ENCODE data around the gene GNB1. TPM values are rescaled to one million over a fixed set of nuclear protein-coding genes. Genes with fewer than 3 reads are reported as not detected.

The GNB1 gene
- total RNA-seq, 4 donors from 2014 or later: 154 to 200 (median 174) TPM

GRCh38 chr1:1874901-1875300, 16.0 kb downstream of the GNB1 start:
- H3K9me3 ChIP-seq: no peaks in the 10 kb centered on the region
- WGBS, 2 donors: 93 to 97% methylated on average over 7 of the region's 7 CpGs
- H3K36me3 ChIP-seq: no peaks in the 10 kb centered on the region
- DNase-seq: no peak
- no peak overlapping the region for H3K4me3 ChIP-seq (replicated peaks in 1 of 3)
- no peak for TF ChIP-seq CTCF (IDR thresholded peaks at IDR 0.05)
- no peak for TF ChIP-seq POLR2A (IDR thresholded peaks at IDR 0.05)
- intact Hi-C loops (cut with DNase I): no loop called here
- H3K27me3 ChIP-seq: no peaks in the 10 kb centered on the region
- H3K27ac ChIP-seq: no peak overlapping the region
- peaks cover 51 to 56% of the 10 kb centered on the region in 2 donors for H3K4me1 ChIP-seq

GRCh38 chr1:1873186-1873585, 17.7 kb downstream of the GNB1 start:
- WGBS, 2 donors: 55 to 60% methylated on average over 2 of the region's 2 CpGs
- Histone ChIP-seq H3K36me3 (no peaks in the 10 kb centered on the region), H3K9me3 (no peaks in the 10 kb centered on the region), H3K4me3 (replicated peaks in 1 of 3) (no peak overlapping the region), H3K27ac (peak overlapping the region in 1 of 3 donors; percentile 30), H3K4me1 (peaks cover 51 to 56% of the 10 kb centered on the region in 2 donors), H3K27me3 (no peaks in the 10 kb centered on the region)
- DNase-seq: peak; percentile 84 to 89
- intact Hi-C loops (cut with DNase I): no loop called here
- TF ChIP-seq POLR2A (IDR thresholded peaks at IDR 0.05): no peak
- TF ChIP-seq CTCF (IDR thresholded peaks at IDR 0.05): no peak

GRCh38 chr1:1872329-1872994, 18.4 kb downstream of the GNB1 start:
- TF ChIP-seq CTCF (IDR thresholded peaks at IDR 0.05): no peak
- TF ChIP-seq POLR2A (IDR thresholded peaks at IDR 0.05): no peak
- Histone ChIP-seq H3K36me3 (no peaks in the 10 kb centered on the region), H3K27me3 (no peaks in the 10 kb centered on the region), H3K4me3 (replicated peaks in 1 of 3) (no peak overlapping the region), H3K27ac (peak overlapping the region in 1 of 3 donors; percentile 30), H3K4me1 (peaks cover 44 to 50% of the 10 kb centered on the region in 2 donors), H3K9me3 (no peaks in the 10 kb centered on the region)
- no peak for DNase-seq
- intact Hi-C loops (cut with DNase I): no loop called here
- WGBS, 2 donors: 81 to 85% methylated on average over 11 of the region's 11 CpGs

GRCh38 chr1:1869469-1869868, 21.4 kb downstream of the GNB1 start:
- no peak overlapping the region for H3K27ac ChIP-seq
- intact Hi-C loops (cut with DNase I): no loop called here
- no peak for DNase-seq
- TF ChIP-seq POLR2A (IDR thresholded peaks at IDR 0.05) (no peak), CTCF (IDR thresholded peaks at IDR 0.05) (no peak)
- no peaks in the 10 kb centered on the region for H3K27me3 ChIP-seq
- WGBS, 2 donors: 73 to 79% methylated on average over 4 of the region's 4 CpGs
- H3K36me3 ChIP-seq: no peaks in the 10 kb centered on the region
- no peak overlapping the region for H3K4me3 ChIP-seq (replicated peaks in 1 of 3)
- H3K9me3 ChIP-seq: no peaks in the 10 kb centered on the region
- peaks cover 32 to 37% of the 10 kb centered on the region in 2 donors for H3K4me1 ChIP-seq

GRCh38 chr1:1867164-1867563, 23.7 kb downstream of the GNB1 start:
- no peak for TF ChIP-seq POLR2A (IDR thresholded peaks at IDR 0.05)
- TF ChIP-seq CTCF (IDR thresholded peaks at IDR 0.05): no peak
- intact Hi-C loops (cut with DNase I): no loop called here
- H3K36me3 ChIP-seq: no peaks in the 10 kb centered on the region
- H3K27ac ChIP-seq: no peak overlapping the region
- no peaks in the 10 kb centered on the region for H3K9me3 ChIP-seq
- DNase-seq: no peak
- H3K27me3 ChIP-seq: no peaks in the 10 kb centered on the region
- peaks cover 20 to 32% of the 10 kb centered on the region in 2 donors for H3K4me1 ChIP-seq
- WGBS, 2 donors: 92 to 97% methylated on average over 3 of the region's 3 CpGs
- H3K4me3 ChIP-seq (replicated peaks in 1 of 3): no peak overlapping the region
